A549 (cell line): Measurements from ENCODE around the gene RCAN2. TPM values are rescaled to one million over a fixed set of nuclear protein-coding genes. Genes with fewer than 3 reads are reported as not detected.

ENCODE experiments used
- ATAC-seq, 2 experiments: fragments of 200-7000 bp in 1 of 2; fragments of >200 bp in 1 of 2; cut with Nextera tagmentation in 1 of 2; cut with Tn5 transposase in 1 of 2; 3 replicates each; pipeline versions ENCODE4 v1.8.0 to v1.9.1; 2018 to 2020; ENCODE audit warnings: mild to moderate bottlenecking in 1 of 2, moderate library complexity in 1 of 2
- CTCF ChIA-PET: fragments of 300-600 bp; sonication (Branson Sonifier 250); formaldehyde crosslinking; extraction: SDS; loops from one replicate; lab custom pipeline; 2021; ENCODE audit warnings: antibody characterized with exemption, inconsistent platforms; lab: Yijun Ruan, JAX
- POLR2A ChIA-PET: fragments of 350-600 bp; formaldehyde crosslinking; extraction: SDS; loops from one replicate; lab custom pipeline; 2021; ENCODE audit warnings: antibody characterized with exemption, inconsistent platforms; lab: Yijun Ruan, JAX
- DNase-seq, 2 experiments: peaks; one replicate each; pipeline versions ENCODE4 v3.0.0 to v3.0.0-alpha.2; 2011 to 2016; ENCODE audit warnings: low read depth in 1 of 2, low spot score in 1 of 2
- FAIRE-seq: peaks from 2 replicates; lab custom pipeline; 2011; peaks lifted over from hg19 to GRCh38; lab: Jason Lieb, UNC
- H3K27ac ChIP-seq, 2 experiments: fragments of >200 bp; sonication (Bioruptor Twin); formaldehyde crosslinking; 3 replicates each; pipeline ENCODE4 v1.5.1; 2016 to 2017
- H3K4me1 ChIP-seq: fragments of >200 bp; sonication (Bioruptor Twin); formaldehyde crosslinking; 3 replicates; pipeline ENCODE4 v1.6.1; 2016
- H3K4me2 ChIP-seq: fragments of >200 bp; sonication (Bioruptor Twin); formaldehyde crosslinking; 3 replicates; pipeline ENCODE4 v1.6.1; 2016
- H3K4me3 ChIP-seq: fragments of >200 bp; sonication (Bioruptor Twin); formaldehyde crosslinking; 3 replicates; pipeline ENCODE4 v1.5.1; 2016
- H3K9me3 ChIP-seq: fragments of >200 bp; sonication (Bioruptor Twin); formaldehyde crosslinking; 3 replicates; pipeline ENCODE4 v1.6.1; 2016
- BCL3 ChIP-seq: fragments of >200 bp; sonication (Bioruptor Twin); formaldehyde crosslinking; IDR thresholded peaks from 3 replicates; pipeline ENCODE4 v1.6.1; 2016
- CBX2 ChIP-seq: fragments of 200-600 bp; sonication (generic); IDR thresholded peaks from 2 replicates; pipeline ENCODE4 v1.6.1; 2016; ENCODE audit warnings: low read depth, mild to moderate bottlenecking, borderline replicate concordance
- CHD2 ChIP-seq: fragments of 150-350 bp; IDR thresholded peaks from 2 replicates; pipeline ENCODE4 v1.6.1; 2014; ENCODE audit warnings: low read length; ENCODE audit not compliant: partially characterized antibody
- CHD4 ChIP-seq: fragments of 200-600 bp; sonication (generic); IDR thresholded peaks from 2 replicates; pipeline ENCODE4 v1.6.1; 2016; ENCODE audit warnings: antibody characterized with exemption, mild to moderate bottlenecking, borderline replicate concordance
- EHF ChIP-seq: fragments of 250-450 bp; sonication (Bioruptor Pico); IDR thresholded peaks from 2 replicates; pipeline ENCODE4 v1.5.0; 2020; ENCODE audit warnings: mild to moderate bottlenecking
- EHMT2 ChIP-seq: fragments of 200-600 bp; sonication (generic); IDR thresholded peaks from 2 replicates; pipeline ENCODE4 v1.6.1; 2016; ENCODE audit warnings: antibody characterized with exemption, low read depth, mild to moderate bottlenecking, moderate library complexity
- FOSB ChIP-seq: fragments of 250-450 bp; sonication (Bioruptor Pico); IDR thresholded peaks from 2 replicates; pipeline ENCODE4 v1.5.0; 2020; ENCODE audit warnings: mild to moderate bottlenecking, moderate library complexity
- FOSL2 ChIP-seq, 2 experiments: fragments of 450-650 bp in 1 of 2; fragments of >200 bp in 1 of 2; sonication (Bioruptor Twin) in 1 of 2; formaldehyde crosslinking; IDR thresholded peaks; 2 replicates each; pipeline versions ENCODE4 v1.5.0 to v1.6.1; 2016 to 2020; ENCODE audit warnings: mild to moderate bottlenecking in 1 of 2, moderate library complexity in 1 of 2
- GATA3 ChIP-seq: IDR thresholded peaks from 2 replicates; pipeline ENCODE4 v1.6.1; 2012; ENCODE audit warnings: borderline replicate concordance
- HDAC2 ChIP-seq: fragments of 200-600 bp; sonication (generic); IDR thresholded peaks from 2 replicates; pipeline ENCODE4 v1.6.1; 2016
- KDM1A ChIP-seq: fragments of 200-600 bp; sonication (generic); IDR thresholded peaks from 2 replicates; pipeline ENCODE4 v1.6.1; 2016; ENCODE audit warnings: low read depth, mild to moderate bottlenecking
- MAFK ChIP-seq: fragments of 450-650 bp; IDR thresholded peaks from 2 replicates; pipeline ENCODE4 v1.6.1; 2014; ENCODE audit not compliant: partially characterized antibody
- MYC ChIP-seq: IDR thresholded peaks from 2 replicates; pipeline ENCODE4 v1.6.1; 2012; ENCODE audit warnings: mild to moderate bottlenecking, inconsistent platforms, low read length, improper control_type of control experiment, borderline replicate concordance
- NFE2L2 ChIP-seq: fragments of 150-350 bp; conservative IDR thresholded peaks from 2 replicates; pipeline ENCODE4 v1.6.1; 2014; ENCODE audit warnings: low read length
- RAD21 ChIP-seq, 2 experiments: fragments of >200 bp in 1 of 2; sonication (Bioruptor Twin) in 1 of 2; formaldehyde crosslinking in 1 of 2; IDR thresholded peaks in 1 of 2; conservative IDR thresholded peaks in 1 of 2; 2 replicates in 1 of 2; 3 replicates in 1 of 2; pipeline ENCODE4 v1.6.1; 2012 to 2018; ENCODE audit warnings: inconsistent platforms in 1 of 2
- RARB ChIP-seq: fragments of 250-450 bp; sonication (Bioruptor Pico); IDR thresholded peaks from 2 replicates; pipeline ENCODE4 v1.8.0; 2021; ENCODE audit warnings: mild to moderate bottlenecking, moderate library complexity
- REST ChIP-seq: fragments of 200-600 bp; sonication (generic); IDR thresholded peaks from 2 replicates; pipeline ENCODE4 v1.6.1; 2016; ENCODE audit warnings: antibody characterized with exemption, mild to moderate bottlenecking, moderate library complexity
- SMC3 ChIP-seq: fragments of >200 bp; sonication (Bioruptor Twin); formaldehyde crosslinking; IDR thresholded peaks from 3 replicates; pipeline ENCODE4 v1.6.1; 2018; ENCODE audit warnings: inconsistent platforms
- TP53 ChIP-seq: fragments of 250-450 bp; sonication (Bioruptor Pico); IDR thresholded peaks from 2 replicates; pipeline ENCODE4 v1.5.0; 2021; ENCODE audit warnings: mild to moderate bottlenecking, moderate library complexity
- ZC3H11A ChIP-seq: fragments of 450-650 bp; IDR thresholded peaks from 2 replicates; pipeline ENCODE4 v1.6.1; 2014; ENCODE audit warnings: antibody characterized with exemption, mild to moderate bottlenecking
- WGBS: methylation state at CpG from one replicate; pipeline ENCODE4 v1.1.6; 2017; ENCODE audit errors: missing lambda C conversion rate; 5-methylcytosine and 5-hydroxymethylcytosine counted together
- polyA plus RNA-seq, 4 experiments: library from polyadenylated mRNA; depleted of rRNA in 3 of 4; stranded (reverse); fragments of >200 nt; fragmentation: RNase III in 1 of 4; extraction: RNeasy Plus Mini Kit Qiagen cat#74134 plus additional on column Dnase treatment in 1 of 4; gene quantifications; 2 replicates in 3 of 4; 3 replicates in 1 of 4; pipeline ENCODE4 v1.2.3, GENCODE V29; 2011 to 2017

RCAN2 gene
- polyA plus RNA-seq, 2 of the 4 experiments (the other 2 are of a cell fraction) = not detected

GRCh38 chr6:46244670-46245069, 246.6 kb downstream of the RCAN2 start:
- no peak for ATAC-seq
- WGBS = 8% methylated on average over 1 of the region's 1 CpG
- no peaks in the 10 kb centered on the region for H3K4me1 ChIP-seq
- H3K9me3 ChIP-seq = no peaks in the 10 kb centered on the region
- no peak for TF ChIP-seq CHD4
- no peak for TF ChIP-seq CBX2
- TF ChIP-seq BCL3 = no peak
- no peak for TF ChIP-seq EHF (CRISPR knock-in tag)
- no peak for TF ChIP-seq MYC
- POLR2A ChIA-PET = no interaction called here
- CTCF ChIA-PET = interaction anchor here (1.0 kb wide), 1 partner anchor 9 kb away, joined by 3 read pairs; no protein-coding TSS in a partner anchor
- H3K4me3 ChIP-seq = no peak overlapping the region
- no peak for FAIRE-seq
- H3K4me2 ChIP-seq = no peak overlapping the region
- no peak overlapping the region for H3K27ac ChIP-seq
- DNase-seq = no peak

- DNase-seq (no peak), ATAC-seq (no peak), FAIRE-seq (no peak)
- Histone ChIP-seq H3K4me3 (no peak overlapping the region), H3K4me1 (no peaks in the 10 kb centered on the region), H3K9me3 (no peaks in the 10 kb centered on the region), H3K4me2 (no peak overlapping the region), H3K27ac (no peak overlapping the region)
- 41% methylated on average over 5 of the region's 5 CpGs for WGBS
- ChIA-PET CTCF (no interaction called here), POLR2A (no interaction called here)
- TF ChIP-seq BCL3 (no peak), GATA3 (no peak), REST (no peak), CBX2 (no peak), SMC3 (no peak), CHD2 (no peak), RAD21 (conservative IDR thresholded peaks at IDR 0.05 in 1 of 2, IDR thresholded peaks at IDR 0.05 in 1 of 2) (no peak), TP53 (CRISPR knock-in tag) (no peak), FOSB (CRISPR knock-in tag) (no peak), MAFK (no peak), CHD4 (no peak), MYC (no peak), HDAC2 (no peak), ZC3H11A (no peak), FOSL2 (IDR thresholded peaks at IDR 0.05) (no peak), FOSL2 (CRISPR knock-in tag; IDR thresholded peaks at IDR 0.05) (no peak), KDM1A (no peak)
Observed at GRCh38 chr6:46243754-46244153, 247.5 kb downstream of the RCAN2 start.

- DNase-seq (no peak), ATAC-seq (no peak), FAIRE-seq (no peak)
- H3K4me1 ChIP-seq = no peaks in the 10 kb centered on the region
- ChIA-PET CTCF (no interaction called here), POLR2A (no interaction called here)
- 15% methylated on average over 4 of the region's 4 CpGs for WGBS
- H3K27ac ChIP-seq = no peak overlapping the region
- TF ChIP-seq RARB (CRISPR knock-in tag) (no peak), FOSB (CRISPR knock-in tag) (no peak), EHMT2 (no peak), HDAC2 (no peak), NFE2L2 (no peak)
- TF ChIP-seq, all 56 proteins: peak for 0
- H3K9me3 ChIP-seq = no peaks in the 10 kb centered on the region
- H3K4me2 ChIP-seq = no peak overlapping the region
- no peak overlapping the region for H3K4me3 ChIP-seq
Observed at GRCh38 chr6:46242921-46243320, 248.3 kb downstream of the RCAN2 start.
